H1 (cell line): ENCODE results near the gene DLG5. TPM values are rescaled to one million over a fixed set of nuclear protein-coding genes. Genes with fewer than 3 reads are reported as not detected.
A peak's percentile ranks its signal among the peaks of the same experiment; 100 is the strongest.

Source experiments
- CTCF ChIA-PET: fragments of 300-600 bp; sonication (Branson Sonifier 250); formaldehyde crosslinking; loops from one replicate; lab custom pipeline; 2021; ENCODE audit not compliant: partially characterized antibody; lab: Charles Lee
- POLR2A ChIA-PET: fragments of 300-600 bp; sonication (Branson Sonifier 250); formaldehyde crosslinking; loops from one replicate; lab custom pipeline; 2021; ENCODE audit warnings: inconsistent platforms; ENCODE audit not compliant: partially characterized antibody; lab: Charles Lee
- DNase-seq, 2 experiments: peaks; one replicate each; pipeline versions ENCODE4 v3.0.0 to v3.0.0-alpha.2; 2010 to 2022; ENCODE audit warnings: low spot score in 2 of 2, low read depth in 1 of 2, mixed read lengths in 1 of 2
- FAIRE-seq: peaks from 2 replicates; lab custom pipeline; 2011; peaks lifted over from hg19 to GRCh38; lab: Jason Lieb, UNC
- H2AFZ ChIP-seq: 2 replicates; pipeline ENCODE4 v1.8.1; 2012; ENCODE audit warnings: low read length, inconsistent platforms
- H2AK5ac ChIP-seq: 2 replicates; pipeline ENCODE4 v1.6.1; 2013; ENCODE audit warnings: low read depth, low read length
- H2BK120ac ChIP-seq: replicated peaks from 2 replicates; pipeline ENCODE3; 2013; ENCODE audit warnings: low read depth, low read length, inconsistent platforms
- H2BK12ac ChIP-seq: 2 replicates; pipeline ENCODE4 v1.6.1; 2013; ENCODE audit warnings: low read depth, low read length
- H2BK15ac ChIP-seq: 2 replicates; pipeline ENCODE4 v1.6.1; 2013; ENCODE audit warnings: low read length
- H2BK20ac ChIP-seq: 2 replicates; pipeline ENCODE4 v1.6.1; 2013; ENCODE audit warnings: low read length
- H2BK5ac ChIP-seq: 2 replicates; pipeline ENCODE4 v1.6.1; 2013; ENCODE audit warnings: low read depth, low read length
- H3K14ac ChIP-seq: 2 replicates; pipeline ENCODE4 v1.6.1; 2013; ENCODE audit warnings: inconsistent platforms; ENCODE audit not compliant: insufficient read length
- H3K18ac ChIP-seq: 2 replicates; pipeline ENCODE4 v1.6.1; 2013; ENCODE audit warnings: low read length; ENCODE audit errors: extremely low read depth
- H3K23ac ChIP-seq: 2 replicates; pipeline ENCODE4 v1.6.1; 2013; ENCODE audit warnings: inconsistent platforms; ENCODE audit not compliant: insufficient read length
- H3K23me2 ChIP-seq: 2 replicates; pipeline ENCODE4 v1.6.1; 2013; ENCODE audit warnings: low read depth, low read length
- H3K27ac ChIP-seq: 2 replicates; pipeline ENCODE4 v1.6.1; 2011; ENCODE audit warnings: low read depth, low read length, inconsistent platforms
- H3K27me3 ChIP-seq, 4 experiments: replicated peaks in 1 of 4; 1 replicate in 1 of 4; 2 replicates in 3 of 4; pipeline versions ENCODE4 v1.6.1 to v1.8.1; 2011 to 2013; ENCODE audit warnings: low read length in 3 of 4, mild to moderate bottlenecking in 3 of 4, inconsistent platforms in 2 of 4, mixed read lengths in 2 of 4, moderate library complexity in 1 of 4; ENCODE audit not compliant: control insufficient read depth in 3 of 4, insufficient read depth in 3 of 4; ENCODE audit errors: extremely low read depth in 1 of 4
- H3K36me3 ChIP-seq, 4 experiments: 2 replicates each; pipeline versions ENCODE4 v1.6.1 to v1.8.1; 2011 to 2013; ENCODE audit warnings: mild to moderate bottlenecking in 4 of 4, low read length in 3 of 4, moderate library complexity in 2 of 4, control low read depth in 1 of 4, inconsistent platforms in 1 of 4; ENCODE audit not compliant: insufficient read depth in 4 of 4, control insufficient read depth in 2 of 4
- H3K4ac ChIP-seq: replicated peaks from 2 replicates; pipeline ENCODE3; 2013; ENCODE audit warnings: low read length, low read depth, mixed read lengths, inconsistent platforms; ENCODE audit not compliant: insufficient read length
- H3K4me1 ChIP-seq, 4 experiments: replicated peaks in 1 of 4; 1 replicate in 1 of 4; 2 replicates in 3 of 4; pipeline versions ENCODE4 v1.6.1 to v1.8.1; 2011 to 2013; ENCODE audit warnings: low read length in 3 of 4, inconsistent platforms in 2 of 4, mixed read lengths in 1 of 4; ENCODE audit not compliant: insufficient read depth in 4 of 4, control insufficient read depth in 3 of 4
- H3K4me2 ChIP-seq, 2 experiments: 2 replicates each; pipeline versions ENCODE4 v1.6.1 to v1.8.1; 2011 to 2013; ENCODE audit warnings: low read depth in 2 of 2, low read length in 2 of 2, control low read depth in 1 of 2, inconsistent platforms in 1 of 2, mild to moderate bottlenecking in 1 of 2; ENCODE audit not compliant: insufficient read depth in 1 of 2
- H3K4me3 ChIP-seq, 4 experiments: fragments of 200-600, 300-600 bp in 1 of 4; sonication (generic), shearing (Covaris generic), sonication (Bioruptor Twin) in 1 of 4; 2 replicates each; pipeline versions ENCODE4 v1.5.1 to v1.8.1; 2011 to 2016; ENCODE audit warnings: low read length in 4 of 4, low read depth in 3 of 4, control low read depth in 2 of 4, inconsistent platforms in 2 of 4, mild to moderate bottlenecking in 2 of 4, mixed read lengths in 1 of 4, moderate library complexity in 1 of 4; ENCODE audit not compliant: insufficient read depth in 2 of 4; ENCODE audit errors: extremely low read depth in 1 of 4
- H3K56ac ChIP-seq: replicated peaks from 2 replicates; pipeline ENCODE3; 2013; ENCODE audit warnings: low read depth, mild to moderate bottlenecking, mixed read lengths, low read length, inconsistent platforms; ENCODE audit not compliant: insufficient read length
- H3K79me1 ChIP-seq: 2 replicates; pipeline ENCODE4 v1.6.1; 2013; ENCODE audit warnings: low read depth, low read length, control low read depth
- H3K79me2 ChIP-seq, 2 experiments: 2 replicates each; pipeline versions ENCODE4 v1.6.1 to v1.8.1; 2012 to 2013; ENCODE audit warnings: low read length in 2 of 2, mild to moderate bottlenecking in 2 of 2, inconsistent platforms in 1 of 2; ENCODE audit not compliant: insufficient read depth in 2 of 2, control insufficient read depth in 1 of 2
- H3K9ac ChIP-seq, 4 experiments: replicated peaks in 1 of 4; 1 replicate in 1 of 4; 2 replicates in 3 of 4; pipeline versions ENCODE4 v1.6.1 to v1.8.1; 2011 to 2013; ENCODE audit warnings: low read depth in 3 of 4, low read length in 3 of 4, control low read depth in 2 of 4, mild to moderate bottlenecking in 2 of 4, moderate library complexity in 2 of 4, inconsistent platforms in 1 of 4; ENCODE audit errors: extremely low read depth in 1 of 4
- H3K9me3 ChIP-seq, 2 experiments: 2 replicates each; pipeline versions ENCODE4 v1.6.1 to v1.8.1; 2012 to 2013; ENCODE audit warnings: mild to moderate bottlenecking in 2 of 2, moderate library complexity in 2 of 2, control low read depth in 1 of 2, inconsistent platforms in 1 of 2, low read depth in 1 of 2, low read length in 1 of 2, mixed read lengths in 1 of 2; ENCODE audit not compliant: insufficient read depth in 2 of 2
- H4K20me1 ChIP-seq, 2 experiments: replicated peaks in 1 of 2; 2 replicates each; pipeline versions ENCODE3 to v1.8.1; 2011 to 2013; ENCODE audit warnings: inconsistent platforms in 2 of 2, low read length in 2 of 2, mild to moderate bottlenecking in 1 of 2; ENCODE audit not compliant: insufficient read depth in 2 of 2, control insufficient read depth in 1 of 2
- H4K5ac ChIP-seq: 2 replicates; pipeline ENCODE4 v1.6.1; 2013; ENCODE audit warnings: low read length, low read depth, mixed read lengths, inconsistent platforms; ENCODE audit not compliant: insufficient read length
- H4K8ac ChIP-seq: 2 replicates; pipeline ENCODE4 v1.8.0; 2013; ENCODE audit warnings: mild to moderate bottlenecking, moderate library complexity, low read length, inconsistent platforms; ENCODE audit not compliant: insufficient read depth; ENCODE audit errors: extremely low read depth
- H4K91ac ChIP-seq: replicated peaks from 2 replicates; pipeline ENCODE3; 2013; ENCODE audit warnings: low read length, mixed read lengths, inconsistent platforms; ENCODE audit not compliant: insufficient read length
- CHD1 ChIP-seq: IDR thresholded peaks from 2 replicates; pipeline ENCODE4 v1.6.1; 2012; ENCODE audit warnings: low read depth, low read length, improper control_type of control experiment
- E2F6 ChIP-seq: IDR thresholded peaks from 2 replicates; pipeline ENCODE4 v1.6.1; 2012; ENCODE audit warnings: inconsistent platforms
- MAFK ChIP-seq: IDR thresholded peaks from 2 replicates; pipeline ENCODE4 v1.6.1; 2012; ENCODE audit warnings: low read depth, mild to moderate bottlenecking, improper control_type of control experiment, low read length
- POLR2A ChIP-seq, 2 experiments: IDR thresholded peaks; 1 replicate in 1 of 2; 2 replicates in 1 of 2; pipeline ENCODE4 v1.6.1; 2011; ENCODE audit warnings: low read depth in 2 of 2, low read length in 2 of 2, mild to moderate bottlenecking in 2 of 2; ENCODE audit errors: control extremely low read depth in 1 of 2
- RAD21 ChIP-seq, 2 experiments: IDR thresholded peaks in 1 of 2; conservative IDR thresholded peaks in 1 of 2; 2 replicates each; pipeline ENCODE4 v1.6.1; 2011; ENCODE audit warnings: low read depth in 2 of 2, low read length in 2 of 2, improper control_type of control experiment in 1 of 2, inconsistent platforms in 1 of 2, mild to moderate bottlenecking in 1 of 2, moderate library complexity in 1 of 2
- TEAD4 ChIP-seq: IDR thresholded peaks from 2 replicates; pipeline ENCODE4 v1.6.1; 2012; ENCODE audit warnings: low read depth, low read length, inconsistent platforms, mixed read lengths
- WGBS, 2 experiments: shearing (Covaris generic) in 1 of 2; methylation state at CpG; one replicate each; pipeline versions ENCODE4 v1.1.6 to v1.1.7; 2013 to 2015; ENCODE audit warnings: low lambda C conversion rate in 2 of 2, mixed read lengths in 2 of 2, inconsistent platforms in 1 of 2, low coverage in 1 of 2, missing lambda C conversion rate in 1 of 2; ENCODE audit not compliant: insufficient replicate concordance in 2 of 2, insufficient coverage in 1 of 2, insufficient read length in 1 of 2; ENCODE audit errors: extremely low coverage in 1 of 2, missing lambda C conversion rate in 1 of 2; 5-methylcytosine and 5-hydroxymethylcytosine counted together
- polyA plus RNA-seq, 7 experiments: library from polyadenylated mRNA; depleted of rRNA in 3 of 7; stranded (reverse) in 5 of 7; unstranded in 2 of 7; fragments of >200 nt in 5 of 7; fragments of 200-250 nt in 2 of 7; gene quantifications; 1 replicate in 5 of 7; 2 replicates in 1 of 7; 4 replicates in 1 of 7; pipeline versions ENCODE4 v1.2.1 to v1.2.3, GENCODE V29; 2011 to 2013; ENCODE audit warnings: missing spikeins in 2 of 7, mixed read lengths in 2 of 7
- total RNA-seq: library from RNA; stranded (reverse); fragmentation: NEBNext Ultra II Directional; extraction: Animal tissue kit (Norgen Biotek cat#: 25700); gene quantifications from 2 replicates; pipeline ENCODE4 v1.2.1, GENCODE V29; 2021

The DLG5 gene
- total and polyA plus RNA-seq, 2 of the 8 experiments (the other 6 are each of a cell fraction or from before 2014, with no cell fraction given) = 15.6 to 71.4 TPM

- Histone ChIP-seq H3K9ac (no peak overlapping the region), H3K79me1 (peaks cover 3% of the 10 kb centered on the region; the same call in 1 of the 2 replicates), H3K27ac (no peak overlapping the region), H4K91ac (no peak overlapping the region), H2BK120ac (no peak overlapping the region), H3K27me3 (no peaks in the 10 kb centered on the region), H3K18ac (no peak overlapping the region), H2BK15ac (no peak overlapping the region), H3K23ac (no peak overlapping the region), H3K56ac (no peak overlapping the region), H3K4me1 (peaks cover 15 to 42% (median 22%) of the 10 kb centered on the region in 4 experiments), H3K79me2 (peaks cover 4 to 76% of the 10 kb centered on the region in 2 experiments; a peak in 3 of 4 replicates), H3K4me2 (no peak overlapping the region), H3K4ac (no peak overlapping the region), H2AFZ (no peak overlapping the region), H3K14ac (no peak overlapping the region), H4K8ac (no peak overlapping the region), H4K5ac (no peak overlapping the region), H3K4me3 (no peak overlapping the region), H3K36me3 (no peaks in the 10 kb centered on the region), H2BK20ac (no peak overlapping the region), H4K20me1 (peaks cover 5 to 7% of the 10 kb centered on the region in 2 experiments), H3K23me2 (no peaks in the 10 kb centered on the region), H3K9me3 (no peaks in the 10 kb centered on the region), H2BK5ac (0 out of 2 replicates have a peak overlapping the region, but pooled peaks have one; percentile 28), H2AK5ac (no peak overlapping the region), H2BK12ac (no peak overlapping the region)
- 83% methylated on average over 5 of the region's 5 CpGs; no CpG with 5 or more reads in 1 of the 2 experiments for WGBS, 2 experiments
- FAIRE-seq (no peak), DNase-seq (no peak)
- CTCF ChIA-PET = interaction anchor here (0.6 to 9.7 kb wide), 7 partner anchors 12 to 539 kb away, joined by 3 to 169 read pairs (median 5); no protein-coding TSS in a partner anchor
- POLR2A ChIA-PET = no interaction called here
- TF ChIP-seq MAFK (no peak), CHD1 (no peak), RAD21 (IDR thresholded peaks at IDR 0.05 in 1 of 2, conservative IDR thresholded peaks at IDR 0.05 in 1 of 2; ENCODE audit: low read depth in 2 of 2, low read length in 2 of 2) (no peak), E2F6 (no peak), TEAD4 (no peak), POLR2A (IDR thresholded peaks at IDR 0.05; ENCODE audit: control extremely low read depth in 1 of 2, low read depth in 2 of 2, low read length in 2 of 2) (no peak)
These were observed 33.8 kb downstream of the DLG5 start for GRCh38 chr10:77892761-77893160.
